ENCODE measurements around the gene KIF21B.

DNA sequence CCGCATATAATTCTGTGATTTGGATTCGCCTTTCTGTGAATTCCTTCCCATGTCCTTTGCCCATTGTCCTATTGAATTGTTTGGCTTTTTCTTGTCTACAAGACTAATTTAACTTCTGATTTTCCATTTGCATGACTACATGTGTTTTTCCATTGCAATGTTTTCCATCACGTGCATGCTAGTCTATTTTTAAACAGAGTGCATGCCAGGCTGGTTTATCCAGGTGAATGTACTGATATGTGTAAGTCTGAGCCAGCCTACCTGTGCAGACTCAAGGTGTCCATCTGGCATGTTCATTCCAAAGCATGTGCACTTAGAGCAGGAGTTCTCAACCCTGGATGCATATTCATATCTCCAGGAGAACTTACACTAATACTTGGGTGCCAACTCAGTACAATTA is 69.1 kb downstream of the KIF21B start:
- TF ChIP-seq, protein P1, sequence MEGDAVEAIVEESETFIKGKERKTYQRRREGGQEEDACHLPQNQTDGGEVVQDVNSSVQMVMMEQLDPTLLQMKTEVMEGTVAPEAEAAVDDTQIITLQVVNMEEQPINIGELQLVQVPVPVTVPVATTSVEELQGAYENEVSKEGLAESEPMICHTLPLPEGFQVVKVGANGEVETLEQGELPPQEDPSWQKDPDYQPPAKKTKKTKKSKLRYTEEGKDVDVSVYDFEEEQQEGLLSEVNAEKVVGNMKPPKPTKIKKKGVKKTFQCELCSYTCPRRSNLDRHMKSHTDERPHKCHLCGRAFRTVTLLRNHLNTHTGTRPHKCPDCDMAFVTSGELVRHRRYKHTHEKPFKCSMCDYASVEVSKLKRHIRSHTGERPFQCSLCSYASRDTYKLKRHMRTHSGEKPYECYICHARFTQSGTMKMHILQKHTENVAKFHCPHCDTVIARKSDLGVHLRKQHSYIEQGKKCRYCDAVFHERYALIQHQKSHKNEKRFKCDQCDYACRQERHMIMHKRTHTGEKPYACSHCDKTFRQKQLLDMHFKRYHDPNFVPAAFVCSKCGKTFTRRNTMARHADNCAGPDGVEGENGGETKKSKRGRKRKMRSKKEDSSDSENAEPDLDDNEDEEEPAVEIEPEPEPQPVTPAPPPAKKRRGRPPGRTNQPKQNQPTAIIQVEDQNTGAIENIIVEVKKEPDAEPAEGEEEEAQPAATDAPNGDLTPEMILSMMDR (IDR thresholded peaks at IDR 0.05): no peak
- TF ChIP-seq POLR2A (IDR thresholded peaks at IDR 0.05): no peak

Measured in sigmoid colon (tissue), 3 donors.